T-helper 22 cell (primary cell): ENCODE results near the gene ZNRF3.
"Not testable (repeated sequence)": the region's sequence is repeated elsewhere in the genome, so short reads cannot be mapped to it uniquely, and the experiment has no call there.

Experiments
- DNase-seq: peaks from one replicate; pipeline ENCODE4 v3.0.0-alpha.2; 2020; ENCODE audit warnings: low read depth

Gene ZNRF3

DNA sequence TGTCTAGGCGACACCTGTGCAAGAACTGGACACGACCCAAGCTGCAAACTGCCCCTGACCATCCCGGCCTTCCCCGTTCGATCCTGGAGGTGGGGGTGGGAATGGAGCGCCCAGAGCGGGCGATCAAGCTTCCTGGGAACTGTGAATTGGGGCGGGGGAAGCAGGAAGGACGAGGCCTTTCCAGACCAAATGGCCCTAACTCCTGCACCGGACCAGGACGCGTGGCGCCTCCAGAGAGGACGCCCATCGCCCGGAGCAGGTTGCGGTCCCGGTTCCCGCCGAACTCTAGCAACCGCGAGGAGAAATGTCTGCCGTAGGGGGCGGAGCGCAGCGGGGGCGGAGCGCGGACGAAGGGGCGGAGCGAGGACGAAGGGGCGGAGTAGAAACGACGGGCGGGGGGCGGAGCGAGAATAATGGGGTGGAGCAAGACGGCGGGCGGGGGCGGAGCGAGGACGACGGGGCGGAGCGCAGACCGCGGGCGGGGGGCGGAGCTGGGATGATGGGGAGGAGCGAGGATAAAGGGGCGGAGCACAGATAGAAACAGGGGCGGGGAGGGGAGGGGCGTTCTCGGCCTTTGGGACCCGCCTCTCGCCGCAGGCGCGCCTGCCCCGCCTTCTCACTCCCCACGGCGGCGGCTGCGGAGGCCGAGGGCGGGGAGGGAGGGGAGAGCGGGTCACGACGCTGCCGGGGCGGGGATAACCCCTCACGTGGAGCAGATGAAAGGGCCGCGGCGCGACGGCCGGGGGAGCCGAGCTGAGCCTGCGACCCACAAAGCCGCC lies at the start of gene ZNRF3:
Gene ZNRF3, plus strand, starts transcription at position 695 of the 779 bp plus-strand sequence. CDS start 195 bp downstream, outside the sequence.
- peak; percentile 87 for DNase-seq

DNA sequence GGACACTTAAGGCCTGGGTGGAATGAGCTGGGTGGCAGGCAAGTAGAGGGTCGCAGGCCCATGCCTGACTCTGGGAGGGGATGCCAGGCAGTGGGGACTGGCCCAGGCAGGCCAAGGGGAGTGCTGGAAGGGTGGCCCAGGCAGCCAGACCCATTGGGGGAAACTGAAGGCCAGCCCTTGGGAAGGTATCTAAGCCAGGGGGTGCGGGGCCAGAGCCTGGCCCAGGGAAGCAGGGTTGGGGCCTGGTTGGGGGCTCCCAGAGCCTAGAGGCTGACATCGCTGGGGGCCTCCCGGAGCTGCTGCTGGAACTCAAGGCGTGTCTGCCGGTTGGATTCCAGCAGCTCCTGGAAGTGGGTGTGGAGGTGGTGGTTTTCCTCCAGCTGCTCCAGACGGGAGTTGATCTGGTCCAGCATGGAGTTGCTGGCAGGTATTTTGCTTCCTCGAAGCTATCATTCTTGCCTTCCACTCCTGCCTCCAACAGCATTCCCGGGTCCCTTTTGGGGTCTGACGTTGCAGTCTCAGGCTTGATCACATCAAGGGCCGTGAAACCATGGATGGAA lies 47.7 kb upstream of the ZNRF3 start:
- no peak for DNase-seq

DNA sequence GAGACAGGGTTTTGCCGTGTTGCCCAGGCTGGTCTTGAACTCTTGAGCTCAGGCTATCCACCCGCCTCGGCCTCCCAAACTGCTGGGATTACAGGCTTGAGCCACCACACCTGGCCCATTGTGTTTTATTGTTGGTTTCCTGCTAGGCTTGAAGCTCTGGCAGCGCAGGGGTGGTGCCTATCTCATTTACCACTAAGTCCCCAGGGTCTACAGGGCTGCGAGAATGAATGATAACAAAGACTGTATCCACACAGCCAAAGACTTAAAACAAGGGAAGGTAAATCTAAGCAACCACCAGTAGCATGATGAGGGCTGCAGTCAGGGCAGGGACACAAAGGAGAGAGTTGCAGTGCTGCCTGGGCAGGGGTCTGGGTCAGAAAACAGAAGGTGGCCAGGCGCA lies 45.7 kb upstream of the ZNRF3 start:
- no peak for DNase-seq

DNA sequence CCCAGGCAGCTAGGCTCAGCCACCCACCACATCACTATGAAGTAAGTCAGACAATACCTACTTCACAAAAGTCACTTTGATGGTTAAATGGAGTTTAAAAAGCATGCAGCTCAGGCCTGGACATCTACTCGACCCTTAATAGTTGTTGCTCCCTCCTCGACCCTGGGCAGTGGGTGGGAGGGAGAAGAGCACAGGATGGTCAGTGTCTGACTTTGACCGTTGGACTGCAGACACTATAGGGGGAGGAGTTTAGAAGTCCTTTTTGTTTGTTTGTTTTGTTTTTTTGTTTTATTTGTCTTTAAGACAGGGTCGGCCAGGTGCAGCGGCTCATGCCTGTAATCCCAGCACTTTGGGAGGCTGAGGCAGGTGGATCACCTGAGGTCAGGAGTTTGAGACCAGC lies 44.4 kb upstream of the ZNRF3 start:
- no peak for DNase-seq

DNA sequence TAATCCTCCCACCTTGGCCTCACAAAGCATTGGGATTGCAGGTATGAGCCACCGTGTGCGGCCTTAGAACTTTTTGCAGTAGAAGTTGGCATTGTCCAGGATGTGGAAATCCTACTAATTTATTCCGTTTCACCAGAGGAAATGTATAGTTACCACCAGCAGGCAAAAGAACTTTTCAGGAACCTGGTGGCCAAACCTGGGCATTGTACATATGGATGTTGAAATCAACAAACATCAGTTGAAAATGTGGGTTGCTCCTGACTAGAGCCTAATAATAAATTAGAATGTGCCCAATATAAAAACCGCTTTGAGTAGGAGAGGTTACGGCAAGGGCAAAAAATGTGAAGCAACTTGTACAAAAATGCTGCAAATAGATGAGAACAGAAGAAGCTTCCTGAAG lies 42.3 kb upstream of the ZNRF3 start:
- no peak for DNase-seq

DNA sequence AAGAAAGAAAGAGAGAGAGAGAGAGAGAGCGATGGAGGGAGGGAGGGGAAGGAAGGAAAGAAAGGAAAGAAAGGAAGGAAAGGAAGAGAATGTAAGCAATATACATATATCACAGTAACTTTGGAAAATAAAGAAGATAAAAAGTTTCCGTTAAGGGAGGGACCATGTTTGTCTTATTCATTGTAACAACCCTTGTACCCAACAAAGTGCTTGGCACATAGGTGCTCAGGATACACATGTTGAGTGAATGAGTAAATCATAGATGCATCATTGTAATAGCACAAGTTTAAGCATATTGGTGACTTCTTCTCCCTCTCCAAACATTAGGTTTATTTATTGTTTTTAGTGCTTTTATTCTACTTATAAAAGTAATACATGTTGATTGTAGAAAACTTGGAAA lies 39.7 kb upstream of the ZNRF3 start:
- no peak for DNase-seq

DNA sequence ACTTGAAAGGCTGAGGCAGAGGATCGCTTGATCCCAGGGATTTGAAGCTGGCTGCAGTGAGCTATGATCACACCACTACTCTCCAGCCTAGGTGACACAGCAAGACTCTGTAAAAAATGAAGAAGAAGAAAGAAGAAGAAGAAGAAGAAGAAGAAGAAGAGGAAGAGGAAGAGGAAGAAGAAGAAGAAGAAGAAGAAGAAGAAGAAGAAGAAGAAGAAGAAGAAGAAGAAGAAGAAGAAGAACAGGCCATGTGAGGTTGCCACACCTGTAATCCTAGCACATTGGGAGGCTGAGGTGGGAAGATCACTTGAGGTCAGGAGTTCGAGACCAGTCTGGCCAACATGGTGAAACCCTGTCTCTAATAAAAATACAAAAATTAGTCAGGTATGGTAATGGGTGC lies 39.1 kb upstream of the ZNRF3 start:
- DNase-seq, result not testable (repeated sequence)

DNA sequence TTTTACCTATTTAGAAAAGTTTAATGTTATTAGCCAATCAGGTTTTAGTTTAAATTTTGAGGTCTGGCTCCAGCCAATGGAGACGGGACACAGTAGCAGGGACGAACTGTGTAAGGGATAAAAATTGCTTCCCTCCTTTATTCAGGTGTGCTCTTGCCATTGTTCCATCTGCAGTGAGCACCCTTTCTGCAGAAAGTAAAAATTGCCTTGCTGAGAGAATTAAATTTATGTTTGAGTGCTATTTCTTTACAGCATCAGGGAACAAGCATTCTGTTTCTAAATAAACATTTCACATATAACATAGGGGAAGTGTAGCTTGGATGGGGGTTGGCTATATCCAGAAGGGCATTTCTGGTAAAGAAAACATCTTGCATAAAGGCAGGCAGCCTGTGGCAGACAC lies 36.4 kb upstream of the ZNRF3 start:
- DNase-seq, result no peak

DNA sequence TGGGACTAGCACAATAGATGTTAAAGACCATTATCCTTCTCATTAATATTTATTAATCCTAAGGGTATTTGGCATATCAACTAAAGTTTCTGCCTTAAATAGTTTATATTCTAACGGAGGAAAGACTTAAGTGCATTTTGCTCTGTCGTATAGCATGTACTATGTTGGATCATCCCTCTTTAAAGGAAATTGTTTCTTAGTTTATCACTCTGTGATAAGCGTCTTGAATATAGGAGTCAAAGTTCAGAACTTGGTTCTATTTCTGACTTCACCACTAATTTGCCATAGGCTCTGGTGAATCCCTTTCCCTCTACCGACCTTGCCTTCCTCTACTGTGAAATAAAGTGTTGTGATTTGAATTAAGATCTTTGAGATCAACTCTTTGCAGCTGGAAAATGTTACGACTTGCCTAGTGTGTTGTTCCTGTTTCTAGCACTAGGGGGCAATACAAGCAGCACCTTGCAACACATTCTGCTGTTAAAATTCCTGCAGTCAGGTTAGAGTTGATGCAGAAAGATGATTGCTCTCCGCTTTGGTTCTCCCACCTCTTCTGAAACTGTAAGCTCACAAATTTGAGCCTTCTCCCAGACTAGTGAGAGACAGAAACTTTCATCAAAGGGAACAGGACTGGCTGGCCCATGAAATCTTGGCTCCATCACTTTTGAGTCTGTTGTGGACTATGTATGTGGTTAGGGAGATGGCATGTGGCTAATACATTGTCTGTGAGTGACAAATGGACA lies 27.8 kb upstream of the ZNRF3 start:
- DNase-seq, result peak; percentile 1

DNA sequence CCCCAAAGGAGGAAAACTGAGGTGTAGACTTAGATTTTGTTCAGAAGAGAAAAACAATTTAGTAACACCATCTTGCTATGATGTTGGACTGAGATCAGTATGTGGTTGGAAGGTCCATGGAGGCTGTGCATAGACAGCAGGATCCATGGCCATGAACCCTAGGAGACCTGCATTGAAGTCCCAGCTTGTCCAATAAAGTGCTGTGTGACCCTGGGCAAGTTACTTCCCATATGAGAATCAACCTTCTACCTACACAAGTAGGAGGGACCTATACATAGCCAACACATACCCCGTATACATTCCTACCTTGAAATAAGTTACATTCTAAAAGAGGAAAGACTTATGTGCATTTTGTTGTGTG lies 27.3 kb upstream of the ZNRF3 start:
- no peak for DNase-seq

DNA sequence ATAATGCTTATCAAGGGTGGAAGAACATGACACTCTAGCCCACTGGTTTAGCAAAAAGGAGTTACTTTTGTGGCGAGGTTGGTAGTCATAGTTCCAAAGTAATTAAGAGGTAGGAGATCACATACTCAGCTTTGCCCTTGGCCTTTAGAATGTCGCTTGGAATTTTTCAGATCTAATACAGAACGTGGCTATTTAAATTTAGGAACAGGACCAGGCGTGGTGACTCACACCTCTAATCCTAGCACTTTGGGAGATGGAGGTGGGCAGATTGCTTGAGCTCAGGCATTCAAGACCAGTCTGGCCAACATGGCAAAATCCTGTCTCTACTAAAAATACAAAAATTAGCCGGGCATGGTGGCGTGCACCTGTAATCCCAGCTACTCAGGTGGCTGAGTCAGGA lies 26.1 kb upstream of the ZNRF3 start:
- DNase-seq, result no peak

DNA sequence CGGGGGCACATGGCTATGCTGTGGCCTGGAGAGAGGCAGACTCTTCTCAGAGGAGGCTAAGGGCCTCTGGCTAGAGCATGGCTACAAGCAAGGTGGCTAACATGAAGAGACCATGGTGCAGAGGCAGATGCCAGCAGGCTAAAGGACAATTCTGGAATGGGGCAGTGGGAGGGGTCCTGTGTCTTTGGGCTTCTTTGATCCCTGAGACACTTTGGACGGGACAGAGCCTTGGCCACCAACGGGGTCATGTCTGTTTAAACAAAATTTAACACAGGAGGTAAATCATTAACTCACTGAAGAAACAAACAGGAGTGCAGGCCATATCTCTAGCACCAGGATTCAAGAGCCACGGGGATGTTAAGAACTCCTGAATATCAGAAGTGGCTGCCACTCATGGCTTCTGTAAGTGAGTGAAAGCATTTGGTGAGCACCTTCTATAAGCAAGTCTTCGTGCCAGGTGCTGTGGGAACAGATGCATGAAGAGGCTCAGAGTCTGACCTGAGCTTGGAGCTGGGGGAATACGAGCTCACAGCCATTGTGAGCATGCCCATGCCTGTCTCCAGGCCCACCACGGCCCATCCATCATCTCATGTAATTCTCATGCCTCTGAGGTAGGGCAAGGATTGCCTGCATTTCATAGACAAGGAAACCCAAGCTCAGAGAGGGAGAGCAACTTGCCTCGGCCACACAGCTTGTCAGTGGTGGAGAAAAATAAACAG lies 18.3 kb upstream of the ZNRF3 start:
- no peak for DNase-seq

DNA sequence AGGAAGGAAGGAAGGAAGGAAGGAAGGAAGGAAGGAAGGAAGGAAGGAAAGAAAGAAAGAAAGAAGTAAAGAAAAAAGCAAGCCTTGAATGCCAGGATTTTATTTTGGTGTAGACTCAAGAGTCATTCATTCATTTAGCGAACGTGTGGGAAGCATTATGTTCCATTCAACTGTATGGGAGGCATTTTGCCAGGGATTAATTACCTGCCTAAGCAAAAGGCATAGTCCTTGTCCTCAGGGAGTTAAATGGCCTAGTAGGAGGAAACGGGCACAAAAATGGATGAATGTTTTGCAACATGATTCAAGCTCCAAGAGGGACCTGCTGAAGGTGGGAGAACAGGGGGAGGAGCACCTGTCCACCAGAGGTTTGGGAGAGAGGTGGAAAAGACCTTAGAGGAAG lies 16.2 kb upstream of the ZNRF3 start:
- no peak for DNase-seq

DNA sequence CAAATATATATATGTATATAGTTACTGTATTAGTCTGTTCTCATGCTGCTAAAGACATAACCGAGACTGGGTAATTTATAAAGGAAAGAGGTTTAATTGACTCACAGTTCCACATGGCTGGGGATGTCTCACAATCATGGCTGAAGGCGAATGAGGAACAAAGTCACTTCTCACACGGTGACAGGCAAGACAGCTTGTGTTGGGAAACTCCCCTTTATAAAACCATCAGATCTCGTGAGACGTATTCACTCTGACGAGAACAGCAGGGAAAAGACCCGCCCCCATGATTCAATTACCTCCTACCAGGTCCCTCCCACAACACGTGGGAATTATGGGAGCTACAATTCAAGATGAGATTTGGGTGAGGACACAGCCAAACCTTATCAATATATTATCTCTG lies 15.0 kb upstream of the ZNRF3 start:
- DNase-seq, result not testable (repeated sequence)

DNA sequence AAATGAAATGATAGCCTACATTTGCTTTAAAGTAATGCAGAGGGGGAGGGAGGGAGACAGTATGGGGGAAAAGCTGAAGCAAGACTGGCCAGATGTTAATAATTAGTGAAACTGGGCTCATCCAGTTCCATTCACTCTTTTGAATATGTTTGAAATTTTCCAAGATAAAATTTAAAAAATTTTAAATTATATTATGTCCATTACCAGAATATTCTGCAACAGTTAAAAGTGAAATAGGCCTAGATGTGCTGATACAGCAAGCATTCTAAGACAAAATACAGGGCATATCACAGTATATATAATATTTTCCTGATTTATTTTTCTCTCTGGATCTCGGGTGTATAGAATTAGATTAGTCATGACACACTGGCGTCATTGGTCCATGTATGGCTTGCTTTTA lies 13.6 kb upstream of the ZNRF3 start:
- no peak for DNase-seq

DNA sequence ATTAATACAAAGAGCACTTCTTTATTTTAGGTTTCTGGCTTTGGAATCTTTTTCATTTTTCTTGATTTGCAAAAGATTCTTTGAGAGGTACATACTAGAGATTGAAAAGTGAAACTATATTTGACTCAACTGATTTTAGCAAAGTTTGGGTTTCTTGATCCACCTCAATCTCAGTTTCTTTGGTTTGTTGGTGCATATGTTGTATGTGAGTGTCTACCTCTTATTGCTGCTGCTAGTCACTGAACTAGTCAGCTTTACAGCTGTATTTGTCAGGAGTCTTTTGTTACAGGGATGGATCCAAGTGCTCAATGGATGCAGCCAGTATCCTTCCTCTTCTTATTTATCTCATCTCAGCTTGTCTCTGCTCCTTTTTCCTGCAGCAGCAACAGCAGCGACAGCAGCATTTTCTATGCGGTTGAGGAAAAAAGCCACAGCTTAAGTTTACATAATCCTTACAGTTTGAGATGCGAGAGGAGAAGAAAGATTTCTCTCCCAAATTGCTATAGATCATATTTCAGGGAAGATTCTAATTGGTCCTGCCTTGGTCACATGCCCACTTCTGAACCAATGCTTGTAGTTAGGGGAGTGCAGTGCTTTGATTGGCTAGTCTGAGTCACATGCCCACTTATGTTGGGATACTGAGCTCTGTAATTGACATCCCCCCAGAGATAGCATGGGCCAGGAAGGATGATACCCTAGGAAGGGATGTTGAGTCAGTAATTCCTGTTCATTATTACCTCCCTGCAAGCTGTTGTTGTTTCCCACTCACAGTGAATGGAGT lies 10.0 kb upstream of the ZNRF3 start:
- no peak for DNase-seq

DNA sequence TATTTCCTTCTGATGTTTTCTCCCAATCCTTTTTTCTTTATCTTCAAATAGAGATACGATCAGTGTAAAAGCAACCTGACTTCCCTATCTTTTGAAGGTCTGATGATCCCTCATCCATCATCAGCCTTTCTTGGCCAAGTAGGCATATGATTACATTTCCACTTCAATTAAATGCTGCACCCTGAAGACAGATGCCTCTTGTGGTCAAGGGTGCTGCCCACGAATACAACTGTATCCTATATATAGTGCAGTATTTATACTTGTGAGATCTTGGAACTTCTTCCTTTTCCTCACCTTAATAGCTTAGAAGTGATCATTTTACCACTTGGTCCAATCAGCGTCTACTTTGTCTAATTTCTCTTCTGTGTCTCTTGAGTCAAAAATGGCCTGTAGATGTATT lies 9.3 kb upstream of the ZNRF3 start:
- DNase-seq, result no peak

DNA sequence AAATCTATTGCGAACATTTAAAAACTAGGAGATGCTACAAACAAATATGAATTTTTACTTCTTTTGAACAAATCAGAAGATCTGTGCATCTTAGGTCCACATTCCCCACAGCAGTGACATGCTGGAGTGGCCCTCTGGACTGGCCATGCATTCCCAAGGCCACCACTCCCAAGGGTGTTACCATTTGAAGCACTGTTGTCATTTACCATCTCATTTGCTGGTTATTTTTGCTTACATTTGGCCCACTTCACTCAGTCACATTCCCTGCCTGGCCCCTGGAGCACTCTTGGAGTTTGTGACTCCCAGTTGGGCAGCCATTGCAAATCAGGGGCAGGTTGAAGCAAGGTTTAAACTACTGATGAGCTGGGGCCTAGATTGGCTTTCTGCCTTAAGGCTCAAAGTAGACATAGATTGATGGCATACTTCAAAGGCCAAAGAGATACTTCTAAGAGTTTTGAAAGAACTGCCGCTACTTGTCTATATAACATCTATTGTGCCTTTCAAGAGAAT lies 8.5 kb upstream of the ZNRF3 start:
- no peak for DNase-seq

DNA sequence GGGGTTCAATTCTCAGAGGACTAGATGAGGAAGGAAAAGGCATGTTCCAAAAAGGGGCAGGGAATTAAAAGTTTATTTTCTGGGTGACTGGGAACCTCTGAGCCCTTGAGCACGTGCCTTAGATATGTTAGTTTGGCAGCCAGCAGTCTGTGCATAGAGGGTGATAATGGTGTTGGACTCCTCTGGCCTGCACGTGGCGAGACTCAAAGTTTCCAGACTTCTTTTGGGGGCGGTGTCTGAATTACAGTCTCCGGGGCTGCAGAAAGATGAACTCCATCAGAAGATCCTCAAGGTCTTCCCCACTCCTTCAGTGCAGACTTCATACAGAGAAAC lies 861 bp upstream of the ZNRF3 start:
- DNase-seq, result no peak

DNA sequence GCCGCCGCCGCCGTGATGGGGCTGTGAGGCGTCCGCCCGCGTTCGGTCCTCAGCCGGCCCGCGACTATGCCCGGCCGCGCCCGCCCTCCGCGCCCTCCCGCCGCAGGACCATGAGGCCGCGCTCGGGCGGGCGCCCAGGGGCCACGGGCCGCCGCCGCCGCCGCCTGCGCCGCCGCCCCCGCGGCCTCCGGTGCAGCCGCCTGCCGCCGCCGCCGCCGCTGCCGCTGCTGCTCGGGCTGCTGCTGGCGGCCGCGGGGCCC lies 215 bp downstream of the ZNRF3 start:
- DNase-seq, result no peak

DNA sequence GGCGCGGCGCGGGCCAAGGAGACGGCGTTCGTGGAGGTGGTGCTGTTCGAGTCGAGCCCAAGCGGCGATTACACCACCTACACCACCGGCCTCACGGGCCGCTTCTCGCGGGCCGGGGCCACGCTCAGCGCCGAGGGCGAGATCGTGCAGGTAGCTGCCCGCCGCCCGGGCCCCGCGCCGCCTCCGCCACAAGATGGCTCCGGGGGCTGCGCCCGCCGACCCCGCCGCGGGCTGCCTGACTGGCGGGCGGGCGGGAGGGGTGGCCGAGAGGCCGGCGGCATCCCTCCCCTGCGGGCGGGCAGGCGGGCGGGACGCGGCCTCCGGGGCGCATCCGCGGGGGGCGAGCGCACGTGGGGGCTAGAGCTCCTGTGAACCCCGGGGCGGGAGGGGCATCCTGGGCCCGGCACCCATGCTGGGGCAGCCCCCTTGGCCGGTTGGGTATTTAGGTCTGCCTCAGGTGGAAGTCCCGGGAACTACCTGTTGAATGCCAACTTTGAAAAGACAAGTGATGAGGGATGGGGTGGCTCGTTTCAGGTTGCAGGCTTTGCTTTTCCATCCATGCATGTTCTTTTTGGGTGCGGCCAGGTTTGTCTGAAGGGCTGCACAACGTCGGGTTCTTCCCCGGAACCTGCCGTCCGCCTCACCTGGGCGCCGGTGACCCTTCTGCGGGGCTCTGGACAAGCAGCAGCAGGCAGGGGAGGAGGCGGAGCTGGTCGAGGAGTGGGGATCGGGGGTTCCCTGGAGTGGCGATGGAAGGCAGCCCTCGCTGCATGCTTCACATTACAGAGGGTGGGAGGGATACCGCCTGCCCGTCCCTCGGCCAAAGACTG lies 760 bp downstream of the ZNRF3 start:
- peak; percentile 18 for DNase-seq
